OCI-LY3 (cell line): ENCODE results near the gene DUXB.

Source experiments
- H2AFZ ChIP-seq: fragments of 200-600, 300-600 bp; shearing (Covaris generic); 2 replicates; pipeline ENCODE4 v1.6.0; 2014; ENCODE audit warnings: antibody characterized with exemption, low read depth, low read length
- H3K27ac ChIP-seq: fragments of 200-600, 300-600 bp; sonication (generic); 2 replicates; pipeline ENCODE4 v1.5.1; 2014; ENCODE audit warnings: mild to moderate bottlenecking, low read length, moderate library complexity, mixed read lengths
- H3K27me3 ChIP-seq: fragments of 200-600, 300-600 bp; sonication (generic); 2 replicates; pipeline ENCODE4 v1.6.1; 2014; ENCODE audit warnings: low read depth, low read length, mixed read lengths
- H3K36me3 ChIP-seq: fragments of 200-600, 300-600 bp; sonication (generic); replicated peaks from 2 replicates; pipeline ENCODE3; 2014; ENCODE audit warnings: low read depth, low read length, mixed read lengths
- H3K4me1 ChIP-seq: fragments of 300-600, 200-600 bp; sonication (generic); 2 replicates; pipeline ENCODE4 v1.6.1; 2014; ENCODE audit warnings: low read length, mixed read lengths
- H3K4me2 ChIP-seq: fragments of 200-600, 300-600 bp; sonication (generic); 2 replicates; pipeline ENCODE4 v1.6.1; 2014; ENCODE audit warnings: low read length, mixed read lengths
- H3K4me3 ChIP-seq: fragments of 300-600, 200-600 bp; sonication (generic); 2 replicates; pipeline ENCODE4 v1.5.1; 2014; ENCODE audit warnings: antibody characterized with exemption, mild to moderate bottlenecking, low read length, moderate library complexity
- H3K79me2 ChIP-seq: fragments of 300-600, 200-600 bp; shearing (Covaris generic); 2 replicates; pipeline ENCODE4 v1.6.1; 2014; ENCODE audit warnings: mild to moderate bottlenecking, low read length, mixed read lengths
- H3K9ac ChIP-seq: fragments of 300-600, 200-600 bp; shearing (Covaris generic); 2 replicates; pipeline ENCODE4 v1.6.0; 2014; ENCODE audit warnings: mild to moderate bottlenecking, low read length, moderate library complexity
- H3K9me3 ChIP-seq: fragments of 200-600, 300-600 bp; shearing (Covaris generic); 2 replicates; pipeline ENCODE4 v1.6.1; 2014; ENCODE audit warnings: low read length, mixed read lengths; ENCODE audit not compliant: insufficient read depth
- H4K20me1 ChIP-seq: fragments of 200-600, 300-600 bp; sonication (generic); 2 replicates; pipeline ENCODE4 v1.6.1; 2016; ENCODE audit warnings: low read length, mixed read lengths; ENCODE audit not compliant: insufficient read depth
- EZH2phosphoT487 ChIP-seq: fragments of 200-600 bp; shearing (Covaris generic); IDR thresholded peaks from 2 replicates; pipeline ENCODE4 v1.6.1; 2018; ENCODE audit warnings: antibody characterized with exemption, mixed run types, low read depth
- TF ChIP-seq, protein P1 (sequence below): fragments of 200-600, 300-600 bp; sonication (generic); IDR thresholded peaks from 2 replicates; pipeline ENCODE4 v1.5.1; 2014; ENCODE audit warnings: antibody characterized with exemption, low read length, low read depth

DUXB gene

DNA sequence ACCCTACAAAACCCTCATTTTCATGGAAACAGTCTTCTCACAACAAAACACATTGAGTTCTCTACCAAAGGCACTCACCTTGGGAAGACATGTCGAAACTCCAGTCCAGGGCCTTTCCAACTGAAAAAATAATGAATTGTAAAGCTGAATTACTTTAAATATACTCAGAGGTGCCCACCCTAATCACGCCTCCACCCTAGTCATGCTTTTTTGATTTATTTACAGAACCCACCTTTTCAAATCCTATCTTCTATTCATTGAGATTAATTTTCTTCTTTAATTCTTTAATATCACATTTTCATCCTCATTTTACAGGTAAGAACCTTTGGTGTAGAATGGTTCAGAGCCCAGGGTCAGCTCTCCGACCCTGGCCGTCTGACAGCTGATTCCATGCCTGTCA is 24.4 kb downstream of the DUXB start, which contains the start of gene CPHXL2:
Gene CPHXL2 (minus strand): TSS at position 101 of the 400 bp plus-strand sequence. CDS start 10 bp downstream, at position 91.
- Histone ChIP-seq H3K4me1 (no peaks in the 10 kb centered on the region), H4K20me1 (no peaks in the 10 kb centered on the region), H3K9ac (no peak within 1 kb of the TSS), H3K9me3 (no peaks in the 10 kb centered on the region), H3K79me2 (no peaks in the 10 kb centered on the region), H3K4me2 (no peak within 1 kb of the TSS), H3K27ac (no peak within 1 kb of the TSS), H2AFZ (no peak within 1 kb of the TSS), H3K27me3 (no peaks in the 10 kb centered on the region), H3K4me3 (no peak within 1 kb of the TSS), H3K36me3 (no peaks in the 10 kb centered on the region)
- TF ChIP-seq, protein P1, sequence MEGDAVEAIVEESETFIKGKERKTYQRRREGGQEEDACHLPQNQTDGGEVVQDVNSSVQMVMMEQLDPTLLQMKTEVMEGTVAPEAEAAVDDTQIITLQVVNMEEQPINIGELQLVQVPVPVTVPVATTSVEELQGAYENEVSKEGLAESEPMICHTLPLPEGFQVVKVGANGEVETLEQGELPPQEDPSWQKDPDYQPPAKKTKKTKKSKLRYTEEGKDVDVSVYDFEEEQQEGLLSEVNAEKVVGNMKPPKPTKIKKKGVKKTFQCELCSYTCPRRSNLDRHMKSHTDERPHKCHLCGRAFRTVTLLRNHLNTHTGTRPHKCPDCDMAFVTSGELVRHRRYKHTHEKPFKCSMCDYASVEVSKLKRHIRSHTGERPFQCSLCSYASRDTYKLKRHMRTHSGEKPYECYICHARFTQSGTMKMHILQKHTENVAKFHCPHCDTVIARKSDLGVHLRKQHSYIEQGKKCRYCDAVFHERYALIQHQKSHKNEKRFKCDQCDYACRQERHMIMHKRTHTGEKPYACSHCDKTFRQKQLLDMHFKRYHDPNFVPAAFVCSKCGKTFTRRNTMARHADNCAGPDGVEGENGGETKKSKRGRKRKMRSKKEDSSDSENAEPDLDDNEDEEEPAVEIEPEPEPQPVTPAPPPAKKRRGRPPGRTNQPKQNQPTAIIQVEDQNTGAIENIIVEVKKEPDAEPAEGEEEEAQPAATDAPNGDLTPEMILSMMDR: no peak
- TF ChIP-seq EZH2phosphoT487: no peak

- H3K27me3 ChIP-seq: no peaks in the 10 kb centered on the region
- no peak for TF ChIP-seq EZH2phosphoT487
- no peak overlapping the region for H3K9ac ChIP-seq
- H2AFZ ChIP-seq: no peak overlapping the region
- H3K4me3 ChIP-seq: no peak overlapping the region
- no peaks in the 10 kb centered on the region for H3K9me3 ChIP-seq
- no peaks in the 10 kb centered on the region for H3K4me1 ChIP-seq
- H4K20me1 ChIP-seq: no peaks in the 10 kb centered on the region
- H3K27ac ChIP-seq: no peak overlapping the region
- H3K79me2 ChIP-seq: no peaks in the 10 kb centered on the region
- peaks cover 4% of the 10 kb centered on the region for H3K36me3 ChIP-seq
- no peak overlapping the region for H3K4me2 ChIP-seq
Measured at GRCh38 chr16:75667503-75667902, 33.8 kb downstream of the DUXB start.

GRCh38 chr16:75660726-75661302 is 40.4 kb downstream of the DUXB start:
- no peaks in the 10 kb centered on the region for H3K4me1 ChIP-seq
- H3K27ac ChIP-seq: no peak overlapping the region
- H3K79me2 ChIP-seq: no peaks in the 10 kb centered on the region

DNA sequence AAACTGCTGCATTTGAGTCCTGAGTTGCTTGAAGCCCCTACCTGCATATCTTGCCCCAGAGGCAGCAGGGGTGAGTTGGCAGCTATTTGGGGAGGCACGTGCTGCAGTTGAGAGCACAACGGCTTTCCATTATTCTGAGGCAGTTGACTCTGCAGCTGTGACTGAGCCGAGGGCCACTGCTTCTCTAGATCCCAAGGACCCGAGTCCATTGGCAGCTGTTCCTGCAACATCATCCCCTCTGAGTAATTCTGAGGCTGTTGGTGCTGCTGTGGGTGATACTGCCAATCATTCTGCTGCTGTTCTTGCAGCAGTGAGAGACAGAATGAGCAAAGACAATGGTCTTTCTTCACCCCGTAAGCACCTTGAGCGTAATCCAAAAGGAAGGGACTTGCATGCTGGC is 40.9 kb downstream of the DUXB start:
- no peak for TF ChIP-seq EZH2phosphoT487
- TF ChIP-seq, protein P1: no peak

More at GRCh38 chr16:75660726-75661302, 40.4 kb downstream of the DUXB start:
- Histone ChIP-seq H3K27me3 (no peaks in the 10 kb centered on the region), H3K9me3 (no peaks in the 10 kb centered on the region), H3K4me2 (no peak overlapping the region), H3K36me3 (peaks cover 37% of the 10 kb centered on the region), H3K9ac (no peak overlapping the region), H4K20me1 (0 out of 2 replicates have a peak, but pooled peaks cover 4% of the 10 kb centered on the region), H2AFZ (no peak overlapping the region), H3K4me3 (no peak overlapping the region)
- TF ChIP-seq, protein P1: no peak
- no peak for TF ChIP-seq EZH2phosphoT487

More for the DNA sequence above, 40.9 kb downstream of the DUXB start:
- Histone ChIP-seq H3K27ac (no peak overlapping the region), H3K4me2 (no peak overlapping the region), H3K4me1 (no peaks in the 10 kb centered on the region), H4K20me1 (0 out of 2 replicates have a peak, but pooled peaks cover 4% of the 10 kb centered on the region), H3K79me2 (no peaks in the 10 kb centered on the region), H3K27me3 (no peaks in the 10 kb centered on the region), H3K36me3 (peaks cover 41% of the 10 kb centered on the region), H2AFZ (no peak overlapping the region), H3K9ac (no peak overlapping the region), H3K9me3 (no peaks in the 10 kb centered on the region), H3K4me3 (no peak overlapping the region)
